Islet precursor cell (in vitro differentiated cells): ENCODE results near the gene MRGPRF.
A peak's percentile ranks its signal among the peaks of the same experiment; 100 is the strongest.

Experiments used
- DNase-seq: peaks from one replicate; pipeline ENCODE4 v3.0.0-alpha.2; 2018

The MRGPRF gene

DNA sequence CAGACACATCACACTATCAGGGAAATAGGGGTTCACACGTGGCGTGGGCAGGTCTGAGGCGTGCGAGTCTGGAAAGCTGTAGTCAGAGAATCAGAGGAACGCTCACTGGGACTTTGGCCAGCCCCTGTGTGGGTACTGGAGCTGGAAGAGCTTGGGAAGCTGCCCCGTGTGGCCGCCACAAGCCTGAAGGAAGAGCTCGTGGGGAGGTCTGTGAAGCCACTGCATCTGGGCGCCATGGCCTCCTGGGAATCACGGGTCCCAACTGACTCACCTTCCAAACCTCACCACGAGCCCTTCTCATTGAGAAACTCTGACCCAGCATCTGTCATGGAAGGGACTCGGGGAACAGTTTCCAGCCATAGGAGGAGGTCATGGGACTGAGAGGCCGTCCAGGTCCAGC is 5.9 kb upstream of the MRGPRF start:
- DNase-seq: no peak

DNA sequence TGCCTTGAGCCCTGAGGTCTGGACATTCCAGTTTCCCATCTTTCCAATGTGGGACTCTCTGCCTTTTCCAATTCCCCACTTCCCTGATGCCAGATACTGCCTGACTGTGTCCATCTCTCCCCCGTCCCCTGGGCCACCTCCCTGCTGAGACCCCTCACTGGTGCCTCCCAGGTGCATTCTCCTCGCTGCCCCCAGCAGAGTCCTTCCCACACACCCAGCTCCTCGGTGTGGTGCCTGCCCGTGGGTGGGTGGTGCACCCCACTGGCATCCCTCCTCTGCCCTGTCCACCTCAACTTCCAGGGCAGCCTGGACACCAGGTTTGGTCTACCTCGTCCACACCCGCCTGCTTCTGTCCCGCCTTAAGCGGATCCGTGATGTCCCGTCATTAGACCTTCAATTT is 4.9 kb upstream of the MRGPRF start:
- DNase-seq: no peak

DNA sequence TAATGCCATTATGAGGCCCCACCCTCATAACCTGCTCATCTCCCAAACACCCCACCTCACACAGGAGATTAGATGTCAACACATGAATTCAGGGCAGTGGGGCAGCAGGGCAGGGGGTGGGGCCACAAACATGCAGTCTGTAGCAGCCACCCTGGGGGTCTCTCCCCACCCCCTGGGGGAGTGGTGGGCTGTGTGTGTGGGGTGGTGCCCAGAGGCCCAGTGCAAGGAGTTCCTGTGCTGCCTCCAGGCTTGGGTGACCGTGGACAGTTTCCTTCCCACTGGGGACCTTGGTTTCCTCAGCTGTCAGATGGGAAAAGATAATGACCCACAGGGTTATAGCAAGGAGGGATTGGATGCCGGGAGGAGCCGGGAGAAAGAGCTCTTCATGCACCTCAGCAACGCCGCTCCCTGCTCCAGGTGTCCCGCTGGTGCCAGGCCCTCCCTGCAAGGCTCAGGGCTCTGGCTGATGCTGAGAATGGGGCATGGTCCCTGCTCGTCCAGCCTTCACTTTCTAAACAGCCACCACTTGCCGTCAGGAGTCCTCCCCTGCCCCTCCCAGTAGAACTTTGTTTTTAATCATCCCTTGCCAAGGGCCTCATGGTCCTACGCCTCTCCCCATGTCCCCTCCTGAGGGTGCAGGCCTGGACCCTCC is 2.0 kb upstream of the MRGPRF start:
- no peak for DNase-seq

DNA sequence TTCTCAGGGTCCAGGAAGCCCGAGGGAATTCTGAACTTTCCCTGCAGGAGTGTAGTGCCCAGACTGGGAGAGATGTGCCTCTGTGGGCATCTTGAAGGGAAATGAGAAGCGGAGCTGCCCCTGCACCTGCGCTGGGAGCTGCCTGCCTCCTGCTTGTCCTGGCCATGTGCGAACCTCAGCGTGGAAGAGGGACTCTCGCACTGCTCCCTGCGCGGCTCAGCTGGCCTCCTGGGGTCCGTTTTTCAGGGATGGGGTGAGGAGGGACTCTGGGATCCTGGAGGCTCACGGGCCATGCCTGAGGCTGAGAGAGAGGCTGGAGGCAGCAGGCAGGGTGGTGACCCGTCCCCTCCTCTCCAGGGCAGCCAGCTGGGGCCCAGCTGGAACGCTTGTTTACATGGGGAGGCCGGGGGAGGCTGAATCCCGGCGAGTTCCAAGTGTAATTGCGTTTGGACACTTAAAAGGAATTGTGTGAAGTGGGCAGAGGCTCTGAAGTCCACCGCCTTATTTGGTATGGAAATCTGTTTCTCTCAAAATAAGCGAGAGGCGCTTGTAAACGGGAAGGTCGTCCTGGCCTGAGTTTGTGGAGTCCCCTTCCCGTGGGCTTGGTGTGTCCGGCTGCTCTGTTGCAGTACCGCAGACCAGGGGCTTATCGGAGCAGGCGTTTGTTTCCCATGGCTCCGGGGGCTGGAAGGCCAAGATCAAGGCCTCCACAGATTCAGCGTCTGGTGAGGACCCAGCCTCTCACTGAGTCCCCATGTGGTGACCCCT is 1.2 kb upstream of the MRGPRF start:
- DNase-seq: peak; percentile 60

DNA sequence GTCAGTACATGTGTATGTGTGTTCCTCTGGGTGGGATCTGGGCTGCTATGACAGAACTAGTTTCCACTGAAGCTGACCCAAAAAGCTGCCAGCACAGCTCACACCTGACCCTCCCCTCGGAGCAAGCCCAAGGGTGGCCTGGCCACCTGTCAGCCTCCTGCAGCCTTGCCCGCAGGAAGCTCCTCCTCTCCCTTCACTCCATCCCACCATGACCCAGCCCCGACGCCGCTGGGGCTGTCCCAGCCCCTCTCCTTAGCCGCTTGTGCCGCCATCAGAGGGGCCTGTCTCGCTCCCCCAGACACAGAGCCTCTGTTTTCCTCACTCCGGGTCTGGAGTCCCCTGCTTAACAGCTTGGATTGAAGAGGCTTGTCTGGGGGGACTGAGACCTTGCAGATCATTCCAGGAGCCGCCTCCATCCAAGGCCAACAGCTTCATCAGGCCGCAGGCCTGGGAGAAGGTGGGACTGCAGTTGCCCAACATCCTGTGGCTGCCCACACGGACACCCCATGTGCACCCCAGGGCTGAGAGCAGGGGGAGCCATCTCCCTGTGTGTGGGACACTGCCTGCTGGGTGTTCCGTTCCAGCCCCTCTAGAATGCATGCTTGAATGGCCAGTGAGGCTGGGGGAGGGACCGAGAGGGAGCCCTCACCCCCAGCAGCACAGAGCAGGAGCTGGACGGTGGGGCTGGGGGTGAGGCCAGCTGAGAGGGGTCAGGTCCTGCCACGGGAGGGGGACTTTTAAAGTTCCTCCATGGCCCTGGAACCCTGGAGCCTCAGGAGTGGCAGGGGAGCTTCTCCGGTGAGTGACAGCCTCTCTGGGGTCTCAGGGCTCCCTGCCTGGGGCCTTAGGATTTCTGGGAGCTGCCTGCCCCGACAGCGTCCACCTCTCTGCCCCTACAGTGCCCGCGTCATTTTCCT is 696 bp downstream of the MRGPRF start:
- DNase-seq: peak; percentile 58

DNA sequence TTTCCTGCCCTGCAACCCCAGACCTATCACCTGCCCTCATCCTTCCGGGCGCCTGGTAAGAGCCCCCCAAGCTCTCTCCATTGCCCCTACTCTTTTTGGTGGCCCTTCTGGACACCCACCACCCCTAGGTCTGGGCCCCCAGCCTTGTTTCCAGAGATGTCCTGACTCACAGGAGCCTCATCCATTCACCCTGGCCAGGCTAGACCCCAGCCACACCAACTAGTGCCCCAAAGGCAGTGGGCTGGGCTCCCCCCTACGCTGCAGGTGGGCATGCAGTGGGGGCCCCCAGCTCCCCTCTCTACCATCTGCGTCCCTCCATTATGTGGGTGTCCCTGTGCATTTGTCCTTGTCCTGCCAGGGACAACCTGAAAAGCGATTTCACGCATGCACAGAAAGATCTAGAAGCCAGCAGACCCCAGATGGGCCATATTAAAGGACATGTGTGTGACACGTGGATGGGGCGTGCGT is 1.4 kb downstream of the MRGPRF start:
- no peak for DNase-seq

DNA sequence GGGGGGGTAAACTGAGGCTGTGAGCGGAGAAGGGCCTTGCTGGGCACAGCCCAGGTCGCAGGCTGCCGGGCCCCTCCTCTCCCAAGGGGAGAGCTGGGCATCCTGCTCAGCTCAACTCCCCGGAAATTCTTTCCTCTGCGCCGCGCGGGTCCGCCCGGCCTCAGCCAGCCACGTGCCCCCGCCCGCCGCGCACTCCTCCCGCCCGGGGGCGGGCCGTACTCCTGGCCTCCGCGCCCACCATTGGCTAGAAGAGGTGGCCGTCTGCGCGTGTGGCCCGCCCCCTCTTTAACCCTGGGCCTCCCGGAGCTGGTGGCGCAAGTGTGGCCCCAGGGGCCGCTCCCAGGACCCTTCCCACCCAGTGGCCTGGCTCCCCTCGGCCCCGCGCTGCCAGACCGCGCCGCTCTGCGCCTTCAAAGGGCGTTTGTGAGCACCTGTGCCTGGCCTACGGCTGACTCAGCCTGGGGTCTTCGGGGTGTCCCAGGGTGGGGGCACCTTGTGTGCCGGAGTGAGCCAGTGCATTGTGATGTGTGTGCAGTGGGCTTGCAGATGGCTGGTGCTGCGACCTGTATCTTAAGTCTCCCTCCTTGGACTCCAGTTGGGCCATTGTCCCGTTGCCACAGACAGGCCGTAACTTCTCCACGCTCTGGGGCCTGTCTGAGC is 2.0 kb downstream of the MRGPRF start:
- peak; percentile 81 for DNase-seq

DNA sequence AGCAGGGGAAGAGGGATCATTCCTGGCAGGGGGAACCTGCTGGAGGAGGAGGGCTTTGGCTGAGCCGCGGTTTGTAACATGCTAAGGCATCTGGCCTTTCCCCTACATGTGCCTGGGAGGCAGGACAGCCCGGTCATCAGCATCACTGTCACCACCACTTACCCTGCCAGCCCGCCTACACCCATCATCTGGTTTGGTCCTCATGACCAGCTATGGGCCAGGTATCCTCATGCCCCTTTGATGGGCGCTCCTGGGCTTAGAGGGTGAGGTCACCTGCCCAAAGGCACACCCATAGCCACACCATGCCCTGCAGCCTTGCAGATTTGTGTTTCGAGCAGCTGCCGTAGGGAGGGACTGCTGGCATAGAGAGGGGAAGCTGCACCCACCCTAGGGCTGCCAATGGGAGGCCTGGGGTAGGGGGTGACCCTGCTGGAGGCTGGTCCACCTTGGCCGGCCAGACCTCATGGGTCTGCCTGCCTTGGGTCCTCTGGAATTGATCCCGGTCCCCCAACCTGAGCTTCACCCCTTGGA is 2.6 kb downstream of the MRGPRF start:
- peak; percentile 69 for DNase-seq

DNA sequence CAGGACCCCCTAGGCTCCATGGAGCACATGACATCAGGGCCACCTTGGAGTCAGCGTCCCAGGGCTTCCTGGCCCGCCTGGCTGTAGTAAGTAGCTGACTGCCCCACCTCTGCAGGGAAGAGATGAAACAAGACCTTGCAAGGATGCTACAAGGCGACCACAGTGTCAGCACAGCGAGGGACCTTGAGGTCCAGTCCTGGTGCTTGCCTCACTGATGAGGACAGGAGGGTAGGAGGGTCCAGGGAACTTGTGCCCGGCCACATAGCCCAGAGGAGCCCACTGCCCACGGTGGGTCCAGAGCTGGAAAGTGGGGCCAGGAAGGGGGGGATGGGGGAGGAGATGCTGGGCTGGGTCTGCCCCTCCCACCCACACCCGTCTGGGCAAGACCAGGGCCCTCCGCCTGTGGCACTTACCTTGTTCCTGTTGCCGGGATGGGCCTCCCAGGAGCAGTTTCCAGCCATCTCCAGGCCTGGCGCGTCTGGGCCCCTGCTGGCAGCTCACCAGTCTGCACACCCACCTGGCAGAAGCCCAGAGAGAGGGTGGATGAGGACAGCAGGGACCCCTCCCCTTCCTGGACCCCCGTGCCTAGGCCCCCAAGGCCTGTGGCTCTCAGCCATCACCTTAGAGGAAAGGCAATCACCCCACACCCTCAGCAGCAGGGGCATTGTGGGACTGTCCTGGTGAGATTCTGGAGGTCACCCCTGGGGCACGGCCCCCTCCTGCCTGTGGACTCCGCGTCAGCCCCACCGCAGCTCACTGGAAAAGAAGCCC is 3.4 kb downstream of the MRGPRF start:
- DNase-seq: peak; percentile 56

DNA sequence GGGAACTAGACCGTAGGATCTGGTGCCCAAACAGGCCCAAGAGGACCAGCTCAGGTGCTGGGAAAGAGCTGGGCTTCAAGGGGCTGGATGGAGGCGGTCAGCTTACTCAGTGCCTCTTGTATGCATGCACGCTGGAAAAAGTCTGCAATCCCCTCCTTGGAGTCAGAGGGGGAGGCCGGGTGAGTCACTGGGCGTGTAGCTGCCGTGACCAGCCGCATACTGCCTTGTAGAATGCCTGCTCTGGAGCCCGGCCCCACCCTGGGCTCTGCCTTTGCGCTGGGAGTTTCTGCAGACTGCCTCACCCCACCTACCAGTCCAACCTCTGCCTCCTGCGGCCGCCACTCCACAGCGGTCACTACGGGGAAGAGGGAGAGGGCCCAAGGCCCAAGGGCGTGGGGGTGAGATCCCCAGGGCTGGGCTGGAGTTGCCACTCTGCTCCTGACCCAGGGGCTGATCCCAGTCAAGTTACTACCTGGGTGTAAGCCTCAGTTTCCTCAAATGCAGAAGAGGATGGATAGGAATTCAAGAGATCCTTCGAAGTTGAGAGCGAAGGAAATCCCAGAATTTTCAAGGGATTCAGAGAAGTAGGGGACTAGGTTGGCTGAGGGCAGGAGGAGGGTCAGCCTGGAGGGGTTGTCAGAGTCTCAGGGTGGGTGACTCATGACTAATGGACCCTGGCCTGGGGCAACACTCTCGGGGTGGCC is 4.2 kb downstream of the MRGPRF start:
- peak; percentile 99 for DNase-seq

DNA sequence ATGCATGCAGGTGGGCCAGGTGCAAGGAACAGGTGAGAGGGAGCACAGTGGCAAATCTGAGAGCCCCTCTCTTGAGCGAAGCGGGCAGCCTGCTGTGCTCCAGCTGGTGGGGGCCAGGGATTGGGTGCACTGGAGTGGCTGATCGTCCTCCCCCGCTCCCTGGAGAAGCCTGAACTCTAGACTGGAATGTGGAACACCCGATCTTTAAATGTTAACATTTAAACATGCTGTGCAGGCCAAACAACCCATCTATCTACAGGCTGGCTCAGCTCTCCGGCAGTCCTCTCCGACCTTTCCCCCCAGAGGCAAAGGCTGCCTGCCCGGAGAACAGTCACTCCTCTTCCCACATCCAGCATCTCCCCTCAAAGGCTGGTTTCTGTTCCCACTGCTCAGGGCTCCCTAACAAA is 5.1 kb downstream of the MRGPRF start:
- peak; percentile 57 for DNase-seq

DNA sequence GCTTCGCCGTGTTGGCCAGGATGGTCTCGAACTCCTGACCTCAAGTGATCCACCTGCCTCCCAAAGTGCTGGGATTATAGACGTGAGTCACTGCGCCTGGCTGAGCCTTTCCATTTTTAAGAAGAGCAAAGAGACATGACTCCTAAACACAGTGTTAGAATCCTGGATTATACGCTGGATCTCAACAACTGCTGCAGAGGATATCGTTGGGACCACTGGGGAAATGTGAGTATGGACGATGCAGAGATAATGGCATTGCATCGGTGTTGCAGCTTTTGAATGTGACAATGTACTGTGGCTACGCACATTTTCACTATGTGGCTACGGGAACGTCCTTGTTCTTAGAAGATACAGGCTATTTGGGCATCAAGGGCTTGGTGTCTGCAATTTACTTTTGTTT is 6.2 kb downstream of the MRGPRF start:
- peak; percentile 11 for DNase-seq

DNA sequence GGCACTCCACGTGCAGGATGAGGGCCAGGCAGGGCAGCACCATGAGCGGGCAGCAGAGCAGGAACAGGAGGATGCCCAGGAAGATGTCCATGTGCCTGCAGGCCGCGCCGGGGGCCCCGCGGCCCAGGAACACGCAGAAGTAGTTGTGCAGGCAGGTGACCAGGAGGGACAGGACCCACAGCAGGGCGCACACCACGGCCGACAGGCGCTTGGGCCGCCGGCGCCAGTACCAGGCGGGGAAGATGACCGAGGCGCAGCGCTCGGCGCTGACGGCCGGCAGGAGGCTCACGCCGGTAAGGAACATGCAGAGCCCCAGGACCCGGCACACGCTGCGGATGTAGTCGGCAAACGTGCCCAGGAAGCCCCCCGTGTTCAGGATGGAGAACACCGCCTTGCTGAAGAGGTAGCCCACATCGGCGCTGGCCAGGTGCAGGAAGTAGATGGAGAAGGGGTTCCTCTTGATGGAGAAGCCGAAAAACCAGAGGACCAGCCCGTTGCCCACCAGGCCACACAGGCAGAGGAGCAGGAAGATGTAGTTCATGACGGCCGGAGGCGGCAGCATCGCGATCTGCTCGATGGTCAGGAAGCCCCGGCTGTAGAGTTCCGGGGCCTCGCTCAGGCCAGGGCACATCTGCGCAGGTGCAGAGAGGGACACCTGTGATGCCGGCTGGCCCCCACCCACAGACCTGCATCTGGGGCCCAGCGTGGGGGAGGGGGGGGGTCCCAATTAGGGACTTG is 7.2 kb downstream of the MRGPRF start:
- DNase-seq: peak; percentile 47

DNA sequence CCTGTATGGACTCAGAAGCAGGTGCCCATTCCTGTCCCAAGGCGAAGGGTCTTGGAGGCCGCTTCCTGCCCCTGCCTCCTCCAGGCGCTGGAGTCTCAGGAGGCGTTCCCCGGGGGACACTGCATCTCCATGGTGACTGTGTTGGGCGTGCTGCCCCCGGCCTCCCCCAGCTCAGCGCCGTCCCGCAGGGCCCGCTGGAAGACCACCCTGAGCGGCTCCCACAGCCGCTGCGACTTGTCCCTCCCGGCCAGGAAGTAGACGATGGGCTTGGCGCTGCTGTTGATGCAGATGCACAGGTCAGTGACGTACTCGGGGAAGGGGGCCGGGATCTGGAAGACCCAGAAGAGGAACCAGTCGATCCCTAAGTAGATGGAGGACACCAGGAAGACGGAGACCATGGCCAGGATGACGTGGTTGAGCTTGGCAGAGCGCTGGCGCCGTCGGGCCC is 7.8 kb downstream of the MRGPRF start:
- peak; percentile 35 for DNase-seq

DNA sequence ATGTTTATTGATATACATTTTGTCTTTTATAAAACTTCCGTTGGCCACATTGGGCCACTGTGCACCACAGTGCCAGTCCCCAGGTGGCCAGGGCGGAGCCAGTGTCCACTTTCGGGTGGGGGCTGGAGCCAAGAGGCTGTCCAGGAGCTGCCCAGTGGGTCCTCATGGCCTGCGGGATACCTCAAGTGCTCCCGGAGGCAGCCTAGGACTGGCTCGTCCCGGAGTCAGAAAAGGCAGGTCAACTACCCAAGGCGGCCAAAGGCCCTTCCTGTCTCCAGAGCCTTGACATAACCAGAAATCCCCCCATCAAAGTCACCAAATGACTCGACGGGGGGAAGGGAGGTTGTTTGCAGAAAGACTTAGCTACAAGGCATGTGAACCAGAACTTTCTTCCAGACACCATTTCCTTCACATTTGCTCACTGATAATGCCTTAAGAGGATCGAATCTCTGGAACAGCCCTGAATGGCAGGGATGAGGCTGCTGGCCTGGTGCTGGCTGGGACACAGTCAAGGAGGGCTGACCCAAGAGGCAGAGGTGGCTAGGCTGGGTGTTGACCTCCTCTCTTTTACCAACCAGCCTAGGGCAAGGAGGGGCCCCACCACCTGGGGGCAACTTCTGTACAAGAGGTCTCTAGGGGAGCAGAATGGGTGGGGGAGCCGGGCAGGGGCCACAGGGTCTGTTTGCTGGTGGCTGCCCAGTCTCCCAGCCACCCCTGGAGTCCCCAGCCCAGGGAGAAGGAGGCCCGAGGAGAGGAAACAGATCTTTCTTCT is 8.4 kb downstream of the MRGPRF start:
- peak; percentile 54 for DNase-seq

DNA sequence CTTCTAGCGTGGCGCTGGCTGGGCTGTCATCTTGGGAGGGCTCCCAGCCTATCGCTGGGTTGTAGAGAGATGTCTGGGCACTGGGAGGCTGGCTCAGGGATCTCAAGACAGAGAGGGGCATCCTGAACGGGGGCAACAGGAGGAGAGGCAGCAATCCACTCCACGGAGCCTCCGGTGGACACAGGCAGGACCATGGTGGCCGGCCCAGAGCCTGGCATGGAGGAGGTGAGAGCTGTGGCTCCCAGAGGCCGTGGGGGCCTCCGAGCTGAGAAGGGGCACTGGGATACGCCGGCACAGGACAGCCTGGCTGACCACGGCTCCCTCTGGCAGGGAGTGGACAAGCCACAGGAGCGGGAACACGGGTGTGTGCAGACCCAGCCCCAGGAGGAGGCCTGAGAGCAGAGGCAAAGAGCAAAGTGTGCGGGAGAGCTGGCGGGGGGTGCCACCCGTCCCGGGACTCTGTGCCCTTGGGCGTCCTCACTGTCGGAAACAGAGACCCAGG is 9.1 kb downstream of the MRGPRF start:
- peak; percentile 43 for DNase-seq

DNA sequence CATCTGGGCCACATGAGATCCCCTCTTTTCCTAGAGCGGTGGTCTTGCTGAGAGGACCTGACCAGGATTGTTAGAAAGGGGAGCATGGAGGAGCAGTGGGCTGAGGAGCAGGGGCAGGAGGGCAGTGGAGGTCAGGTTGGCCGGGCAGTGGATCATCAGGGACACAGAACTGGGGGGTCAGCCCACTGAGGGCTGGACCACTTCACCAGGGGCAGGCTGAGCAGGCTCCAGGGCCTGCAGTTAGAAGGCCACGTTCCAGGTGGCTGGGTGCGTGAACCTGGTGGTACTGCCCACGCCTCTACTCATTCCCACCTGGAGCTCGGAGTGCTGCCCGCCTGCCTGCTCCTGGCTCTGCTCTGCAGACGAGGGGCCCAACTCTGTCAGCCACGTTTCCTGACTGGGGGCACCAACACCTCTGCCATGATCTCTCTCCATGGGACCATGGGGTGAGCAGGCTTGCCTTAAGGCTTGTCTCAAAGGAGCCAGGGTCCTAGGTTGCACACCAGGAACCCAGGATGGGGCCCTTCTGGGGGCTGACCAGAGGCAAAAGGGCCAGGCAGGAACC is 9.7 kb downstream of the MRGPRF start:
- peak; percentile 46 for DNase-seq

DNA sequence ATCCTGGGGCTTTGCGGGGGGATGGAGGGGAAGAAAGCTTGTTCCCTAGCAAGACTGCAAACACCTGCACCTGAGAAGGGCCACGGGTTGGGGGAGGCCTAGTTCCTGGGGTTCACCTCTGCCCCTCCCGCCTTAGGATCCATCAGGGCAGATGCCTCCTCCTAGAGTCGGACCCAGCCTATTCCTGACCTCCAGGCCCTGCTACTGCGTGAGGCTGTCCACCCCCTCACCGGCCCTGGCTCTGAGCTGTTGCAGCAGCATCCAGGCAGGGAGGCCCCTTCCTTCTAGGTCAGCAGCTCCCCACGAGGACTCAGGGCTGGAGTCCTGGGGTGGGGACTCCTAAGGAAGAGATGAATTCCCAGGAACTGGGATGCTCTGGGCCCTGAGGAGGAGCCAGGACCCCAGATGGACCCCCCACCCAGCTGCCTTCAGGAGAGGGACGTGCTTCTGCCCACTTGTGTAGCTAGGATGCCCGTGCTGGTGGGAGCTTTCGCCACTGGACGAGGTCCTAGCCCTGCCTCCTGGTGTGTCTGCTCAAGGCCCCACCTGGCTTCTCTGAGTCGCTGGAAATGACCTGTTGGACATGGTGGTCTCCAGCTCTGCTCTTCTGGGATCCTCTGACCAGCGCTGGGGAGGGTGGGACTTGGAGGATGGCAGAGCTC is 10.3 kb downstream of the MRGPRF start:
- DNase-seq: peak; percentile 49
